ENCODE measurements around the gene ARHGAP31.
"Not testable (repeated sequence)": the region's sequence is repeated elsewhere in the genome, so short reads cannot be mapped to it uniquely, and the experiment has no call there.

ARHGAP31 gene

DNA sequence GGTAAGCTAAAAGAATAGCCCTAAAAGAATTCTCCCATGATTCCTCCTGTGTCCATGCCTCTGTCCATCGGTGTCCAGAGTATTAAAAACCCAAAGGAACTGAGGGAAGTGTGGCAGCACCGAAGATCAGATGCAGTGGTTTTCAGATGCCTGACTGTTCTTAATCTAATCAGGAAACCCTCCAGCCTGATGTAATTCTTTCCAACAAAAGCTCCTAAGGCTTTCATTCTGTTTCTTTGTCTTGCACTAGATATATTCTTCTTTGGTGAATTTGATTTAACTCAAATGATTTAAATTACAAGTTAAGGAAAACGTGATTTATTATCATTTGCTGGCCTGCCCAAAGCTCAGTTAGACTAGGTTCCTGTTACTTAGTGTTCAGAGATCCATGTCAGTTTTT lies 71.2 kb downstream of the ARHGAP31 start:
- Histone ChIP-seq H3K9me2 (replicated peaks; ENCODE audit: control insufficient read depth, low read length) (no peaks in the 10 kb centered on the region), H3K36me3 (ENCODE audit: control insufficient read depth, low read length) (no peaks in the 10 kb centered on the region), H3K79me2 (ENCODE audit: control insufficient read depth, low read length) (no peaks in the 10 kb centered on the region), H3K4me1 (ENCODE audit: control insufficient read depth, low read length) (no peaks in the 10 kb centered on the region; the same call in 1 of the 2 replicates), H3K4me3 (ENCODE audit: low read length) (no peak overlapping the region), H3K4me2 (ENCODE audit: low read length) (no peak overlapping the region), H3K27me3 (ENCODE audit: control insufficient read depth, low read length) (no peaks in the 10 kb centered on the region), H3F3A (ENCODE audit: control insufficient read depth, insufficient read depth) (no peaks in the 10 kb centered on the region), H4K20me1 (ENCODE audit: control insufficient read depth, insufficient read depth, low read depth, low read length) (no peaks in the 10 kb centered on the region), H3K9me3 (ENCODE audit: control insufficient read depth, insufficient read depth, low read length) (no peaks in the 10 kb centered on the region), H3K27ac (ENCODE audit: low read depth, low read length) (no peak overlapping the region)
- TF ChIP-seq, protein P1, sequence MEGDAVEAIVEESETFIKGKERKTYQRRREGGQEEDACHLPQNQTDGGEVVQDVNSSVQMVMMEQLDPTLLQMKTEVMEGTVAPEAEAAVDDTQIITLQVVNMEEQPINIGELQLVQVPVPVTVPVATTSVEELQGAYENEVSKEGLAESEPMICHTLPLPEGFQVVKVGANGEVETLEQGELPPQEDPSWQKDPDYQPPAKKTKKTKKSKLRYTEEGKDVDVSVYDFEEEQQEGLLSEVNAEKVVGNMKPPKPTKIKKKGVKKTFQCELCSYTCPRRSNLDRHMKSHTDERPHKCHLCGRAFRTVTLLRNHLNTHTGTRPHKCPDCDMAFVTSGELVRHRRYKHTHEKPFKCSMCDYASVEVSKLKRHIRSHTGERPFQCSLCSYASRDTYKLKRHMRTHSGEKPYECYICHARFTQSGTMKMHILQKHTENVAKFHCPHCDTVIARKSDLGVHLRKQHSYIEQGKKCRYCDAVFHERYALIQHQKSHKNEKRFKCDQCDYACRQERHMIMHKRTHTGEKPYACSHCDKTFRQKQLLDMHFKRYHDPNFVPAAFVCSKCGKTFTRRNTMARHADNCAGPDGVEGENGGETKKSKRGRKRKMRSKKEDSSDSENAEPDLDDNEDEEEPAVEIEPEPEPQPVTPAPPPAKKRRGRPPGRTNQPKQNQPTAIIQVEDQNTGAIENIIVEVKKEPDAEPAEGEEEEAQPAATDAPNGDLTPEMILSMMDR (IDR thresholded peaks at IDR 0.05; ENCODE audit: low read depth, low read length, poor library complexity, severe bottlenecking): no peak
- no peak for TF ChIP-seq EZH2phosphoT487 (IDR thresholded peaks at IDR 0.05; ENCODE audit: borderline replicate concordance, low read length)

DNA sequence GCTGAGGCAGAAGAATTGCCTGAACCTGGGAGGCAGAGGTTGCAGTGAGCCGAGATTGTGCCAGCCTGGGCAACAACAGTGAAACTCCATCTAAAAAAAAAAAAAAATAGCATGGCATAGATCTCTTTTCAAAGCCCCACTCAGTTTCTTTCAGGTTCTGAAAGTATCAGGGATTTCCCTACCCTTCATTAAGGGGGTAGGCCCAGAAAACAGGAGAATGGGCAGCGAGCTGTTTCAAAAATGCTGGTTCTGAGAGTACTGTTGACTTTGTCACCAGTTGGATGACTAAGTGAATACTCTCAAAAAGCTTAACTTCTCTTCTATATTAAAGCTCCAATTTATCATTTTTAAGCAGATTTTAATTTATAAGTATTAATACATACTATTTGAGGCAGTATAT lies 72.8 kb downstream of the ARHGAP31 start:
- TF ChIP-seq, protein P1 (IDR thresholded peaks at IDR 0.05; ENCODE audit: low read depth, low read length, poor library complexity, severe bottlenecking): no peak
- TF ChIP-seq EZH2phosphoT487 (IDR thresholded peaks at IDR 0.05; ENCODE audit: borderline replicate concordance, low read length): no peak
- peaks cover 5% of the 10 kb centered on the region; the same call in 1 of the 2 replicates for H3K27me3 ChIP-seq (ENCODE audit: control insufficient read depth, low read length)
- H3K79me2 ChIP-seq (ENCODE audit: control insufficient read depth, low read length): no peaks in the 10 kb centered on the region
- no peaks in the 10 kb centered on the region for H3K36me3 ChIP-seq (ENCODE audit: control insufficient read depth, low read length)
- H3K9me2 ChIP-seq (replicated peaks; ENCODE audit: control insufficient read depth, low read length): no peaks in the 10 kb centered on the region
- H3K9me3 ChIP-seq (ENCODE audit: control insufficient read depth, insufficient read depth, low read length): no peaks in the 10 kb centered on the region
- H3K4me2 ChIP-seq (ENCODE audit: low read length): no peak overlapping the region
- no peaks in the 10 kb centered on the region for H3K4me1 ChIP-seq (ENCODE audit: control insufficient read depth, low read length)
- no peak overlapping the region for H3K4me3 ChIP-seq (ENCODE audit: low read length)
- H3F3A ChIP-seq (ENCODE audit: control insufficient read depth, insufficient read depth): no peaks in the 10 kb centered on the region
- no peak overlapping the region for H3K27ac ChIP-seq (ENCODE audit: low read depth, low read length)
- H4K20me1 ChIP-seq (ENCODE audit: control insufficient read depth, insufficient read depth, low read depth, low read length): no peaks in the 10 kb centered on the region

DNA sequence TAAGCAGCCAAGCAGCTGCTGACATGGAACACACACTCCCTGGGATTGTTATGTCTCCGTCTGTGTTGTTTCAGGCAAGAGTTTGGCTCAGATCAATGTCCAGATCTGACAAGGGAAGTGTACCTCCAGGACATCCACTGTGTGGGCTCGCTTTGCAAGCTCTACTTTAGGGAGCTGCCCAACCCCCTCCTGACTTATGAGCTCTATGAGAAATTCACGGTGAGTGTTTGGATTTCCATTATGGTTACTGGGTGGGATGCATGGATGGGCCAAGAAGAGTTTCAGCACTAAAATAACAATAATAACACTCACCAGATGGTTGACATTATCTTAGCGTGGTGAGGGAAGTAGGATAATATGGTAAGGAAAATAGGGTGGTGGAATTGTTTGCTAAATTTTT lies 74.1 kb downstream of the ARHGAP31 start:
- TF ChIP-seq, protein P1 (IDR thresholded peaks at IDR 0.05; ENCODE audit: low read depth, low read length, poor library complexity, severe bottlenecking): no peak
- no peak for TF ChIP-seq EZH2phosphoT487 (IDR thresholded peaks at IDR 0.05; ENCODE audit: borderline replicate concordance, low read length)
- Histone ChIP-seq H3K9me2 (replicated peaks; ENCODE audit: control insufficient read depth, low read length) (no peaks in the 10 kb centered on the region), H4K20me1 (ENCODE audit: control insufficient read depth, insufficient read depth, low read depth, low read length) (no peaks in the 10 kb centered on the region), H3K4me1 (ENCODE audit: control insufficient read depth, low read length) (no peaks in the 10 kb centered on the region), H3K27me3 (ENCODE audit: control insufficient read depth, low read length) (peaks cover 5% of the 10 kb centered on the region; the same call in 1 of the 2 replicates), H3K79me2 (ENCODE audit: control insufficient read depth, low read length) (no peaks in the 10 kb centered on the region), H3F3A (ENCODE audit: control insufficient read depth, insufficient read depth) (no peaks in the 10 kb centered on the region), H3K9me3 (ENCODE audit: control insufficient read depth, insufficient read depth, low read length) (no peaks in the 10 kb centered on the region), H3K4me2 (ENCODE audit: low read length) (no peak overlapping the region), H3K36me3 (ENCODE audit: control insufficient read depth, low read length) (no peaks in the 10 kb centered on the region), H3K4me3 (ENCODE audit: low read length) (no peak overlapping the region), H3K27ac (ENCODE audit: low read depth, low read length) (no peak overlapping the region)

DNA sequence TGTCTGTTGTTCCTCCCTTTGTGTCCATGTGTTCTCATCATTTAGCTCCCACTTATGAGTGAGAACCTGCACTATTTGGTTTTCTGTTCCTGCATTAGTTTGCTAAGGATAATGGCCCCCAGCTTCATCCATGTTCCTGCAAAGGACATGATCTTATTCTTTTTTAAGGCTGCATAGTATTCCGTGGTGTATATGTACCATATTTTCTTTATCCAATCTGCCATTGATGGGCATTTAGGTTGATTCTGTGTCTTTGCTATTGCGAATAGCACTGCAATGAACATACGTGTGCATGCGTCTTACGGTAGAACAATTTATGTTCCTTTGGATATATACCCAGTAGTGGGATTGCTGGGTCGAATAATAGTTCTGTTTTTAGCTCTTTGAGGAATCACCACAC lies 77.6 kb downstream of the ARHGAP31 start:
- H3K36me3 ChIP-seq (ENCODE audit: control insufficient read depth, low read length); H3K27ac ChIP-seq (ENCODE audit: low read depth, low read length); H3K27me3 ChIP-seq (ENCODE audit: control insufficient read depth, low read length); H3K79me2 ChIP-seq (ENCODE audit: control insufficient read depth, low read length); H3K9me3 ChIP-seq (ENCODE audit: control insufficient read depth, insufficient read depth, low read length); H3K4me3 ChIP-seq (ENCODE audit: low read length); H3K9me2 ChIP-seq (replicated peaks; ENCODE audit: control insufficient read depth, low read length); H3K4me1 ChIP-seq (ENCODE audit: control insufficient read depth, low read length); H4K20me1 ChIP-seq (ENCODE audit: control insufficient read depth, insufficient read depth, low read depth, low read length); H3K4me2 ChIP-seq (ENCODE audit: low read length); H3F3A ChIP-seq (ENCODE audit: control insufficient read depth, insufficient read depth): not testable (repeated sequence)
